NCI-H2107 (cell line): Measurements from ENCODE around the gene AKT1.

ENCODE experiments used
- DNase-seq: peaks from one replicate; lab custom pipeline; 2025; lab: John Stamatoyannopoulos, UW

The AKT1 gene

DNA sequence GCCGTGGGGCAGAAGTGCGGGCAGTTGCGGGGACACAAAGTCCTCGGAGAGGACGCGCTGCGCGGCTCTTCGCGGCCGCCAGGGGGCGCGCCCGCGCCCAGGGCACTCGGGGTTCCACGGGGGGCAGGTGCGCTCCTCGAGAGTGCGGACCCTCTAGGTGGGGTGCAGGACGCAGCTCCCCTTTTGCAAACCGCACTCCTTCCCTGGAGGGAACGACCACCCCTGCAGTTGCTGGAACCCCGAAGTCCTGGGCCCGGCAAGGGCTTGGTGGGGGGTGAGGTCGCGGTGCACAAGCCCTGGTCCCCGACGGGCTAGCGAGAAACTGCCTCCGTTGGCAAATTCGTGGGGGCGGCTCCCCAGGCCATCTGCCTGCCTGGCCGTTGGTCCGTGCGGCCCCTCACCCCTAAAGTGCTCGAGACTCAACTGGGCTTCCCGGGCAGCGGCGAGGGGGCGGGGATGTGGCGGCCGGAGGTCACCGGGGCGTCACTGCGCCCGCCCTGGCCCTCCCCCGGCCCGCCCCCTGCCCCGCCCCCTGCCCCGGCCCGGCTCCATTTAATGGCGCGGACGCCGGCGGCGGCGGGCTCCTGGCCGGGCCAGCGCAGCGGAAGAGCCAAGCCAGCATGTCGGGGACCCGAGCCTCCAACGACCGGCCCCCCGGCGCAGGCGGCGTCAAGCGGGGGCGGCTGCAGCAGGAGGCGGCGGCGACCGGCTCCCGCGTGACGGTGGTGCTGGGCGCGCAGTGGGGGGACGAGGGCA, 71.7 kb downstream of the AKT1 start, which contains the start of gene ADSS1:
Gene ADSS1, plus strand, starts transcription at position 579 of the 756 bp plus-strand sequence. Its CDS starts 42 bp downstream, at position 621.
- DNase-seq: no peak

DNA sequence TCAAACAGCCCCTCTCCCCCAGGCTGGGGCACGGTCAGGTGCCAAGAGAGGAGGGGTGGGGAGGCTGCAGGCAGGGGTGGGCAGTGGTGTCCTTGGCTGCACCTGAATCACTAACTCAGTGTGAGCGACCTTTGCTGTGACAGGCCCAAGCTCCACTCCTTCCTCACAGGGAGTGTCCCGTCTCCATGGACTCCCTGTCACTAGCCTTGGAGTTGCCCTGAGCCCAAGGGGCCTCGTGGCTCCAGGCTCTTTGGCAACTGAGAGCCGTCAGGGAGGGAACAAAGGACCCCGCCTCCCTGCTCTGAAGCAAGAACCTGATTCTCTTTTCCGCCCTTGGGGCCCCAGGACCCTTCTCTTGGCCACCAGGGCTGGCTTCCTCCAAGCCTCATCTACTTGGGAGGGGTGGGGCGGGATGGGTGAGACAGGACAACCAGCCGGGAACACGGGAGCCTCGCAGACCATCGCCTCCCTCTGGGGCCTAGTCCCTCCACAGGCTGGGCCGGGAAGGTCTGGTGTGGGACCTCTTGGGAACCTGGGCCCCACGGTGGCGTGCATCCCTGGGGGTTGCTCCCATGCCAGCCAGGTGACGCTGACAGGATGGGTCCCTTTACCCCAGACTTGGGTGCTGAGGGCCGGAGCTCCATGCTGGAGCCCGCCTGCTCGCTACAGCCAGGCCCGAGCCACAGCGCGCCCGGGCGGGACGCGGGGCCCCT, 72.5 kb downstream of the AKT1 start:
- no peak for DNase-seq

DNA sequence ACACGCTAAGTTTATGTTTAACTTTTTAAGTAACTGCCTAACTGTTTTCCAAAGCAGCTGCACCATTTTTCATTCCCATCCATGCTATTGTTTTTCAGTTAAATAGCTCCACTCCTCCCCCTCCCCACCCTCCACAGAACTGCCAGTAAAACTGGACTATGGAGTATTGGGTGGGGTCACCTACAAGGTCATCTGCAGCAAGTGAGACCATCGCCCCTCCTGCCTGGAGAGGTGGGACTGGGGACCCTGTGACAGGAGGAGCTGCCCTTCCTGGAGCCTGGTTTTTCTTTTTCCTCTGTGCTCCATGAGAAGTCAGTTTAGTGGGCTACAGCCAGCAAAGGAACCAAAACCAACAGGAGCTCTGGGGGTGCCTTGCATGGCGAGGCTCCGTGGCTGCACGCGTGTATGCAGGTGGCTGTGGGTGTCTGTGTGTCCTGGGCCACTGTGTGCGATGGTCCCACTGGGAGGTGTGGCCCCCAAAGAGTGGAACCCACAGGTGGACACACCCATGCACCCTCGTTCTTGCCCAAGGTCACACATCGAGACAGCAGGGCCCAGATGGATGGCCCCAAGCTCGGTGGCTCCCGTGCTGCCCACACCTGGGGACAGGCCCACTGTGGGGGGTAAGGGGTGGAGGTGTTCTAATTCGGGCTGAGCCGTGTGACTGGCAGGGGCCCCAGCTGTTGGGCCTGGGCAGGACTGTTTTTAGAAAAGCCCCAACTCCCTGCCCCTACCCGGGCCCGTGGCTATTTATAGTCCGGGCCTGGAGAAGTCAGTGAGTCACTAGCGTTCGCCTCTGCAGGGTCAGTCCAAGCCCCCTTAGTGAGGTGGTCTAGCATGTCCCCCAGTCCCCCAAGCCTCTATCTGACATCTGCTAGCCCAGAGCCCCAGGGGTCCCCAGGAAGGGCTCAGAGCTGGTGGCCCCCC, 73.8 kb downstream of the AKT1 start:
- no peak for DNase-seq
